Upper lobe of right lung (tissue), 1 donor: ENCODE measurements around the gene STS. TPM values are rescaled to one million over a fixed set of nuclear protein-coding genes. Genes with fewer than 3 reads are reported as not detected.
A peak's percentile ranks its signal among the peaks of the same experiment; 100 is the strongest.

Experiments
- ATAC-seq: fragments of 200-7000 bp; cut with Tn5 transposase; one replicate; pipeline ENCODE4 v1.9.1; 2020; ENCODE audit warnings: mild to moderate bottlenecking, moderate library complexity
- DNase-seq: peaks from one replicate; pipeline ENCODE4 v3.0.0-alpha.2; 2020
- H3K27ac ChIP-seq: fragments of 200-600 bp; one replicate; pipeline ENCODE4 v1.8.0; 2022
- H3K27me3 ChIP-seq: fragments of 200-600 bp; one replicate; pipeline ENCODE4 v1.8.0; 2022; ENCODE audit warnings: mild to moderate bottlenecking
- H3K36me3 ChIP-seq: fragments of 200-600 bp; one replicate; pipeline ENCODE4 v1.8.0; 2022
- H3K4me1 ChIP-seq: fragments of 200-600 bp; one replicate; pipeline ENCODE4 v1.8.0; 2022
- H3K4me3 ChIP-seq: fragments of 200-600 bp; one replicate; pipeline ENCODE4 v1.8.0; 2022; ENCODE audit warnings: mild to moderate bottlenecking
- H3K9me3 ChIP-seq: fragments of 200-600 bp; one replicate; pipeline ENCODE4 v1.8.0; 2022
- CTCF ChIP-seq: fragments of 200-600 bp; IDR thresholded peaks from one replicate; pipeline ENCODE4 v1.8.0; 2022; ENCODE audit warnings: antibody characterized with exemption
- intact Hi-C: fragments of 100-400 bp; cut with DNase I; formaldehyde crosslinking; loops from one replicate; pipeline ENCODE4 v1.11.0; 2022
- total RNA-seq: library from RNA; stranded (reverse); fragmentation: NEBNext Ultra II Directional; extraction: Animal tissue kit (Norgen Biotek cat#: 25700); gene quantifications from one replicate; pipeline ENCODE4 v1.2.1, GENCODE V29; 2021
- donor health status: DM: no; HTN: yes; CAD: no; lungs with severe emphysema.

Gene STS
- total RNA-seq, 1 donor from 2014 or later = 11.6 TPM

GRCh38 chrX:7155163-7155562 lies 7.7 kb downstream of the STS start:
- Histone ChIP-seq H3K4me3 (no peak overlapping the region), H3K4me1 (no peaks in the 10 kb centered on the region), H3K9me3 (no peaks in the 10 kb centered on the region), H3K36me3 (no peaks in the 10 kb centered on the region), H3K27me3 (no peaks in the 10 kb centered on the region), H3K27ac (no peak overlapping the region)
- no peak for TF ChIP-seq CTCF
- intact Hi-C loops = no loop called here
- ATAC-seq = no peak
- no peak for DNase-seq

- TF ChIP-seq CTCF = no peak
- Histone ChIP-seq H3K36me3 (no peaks in the 10 kb centered on the region), H3K27ac (no peak overlapping the region), H3K4me3 (no peak overlapping the region), H3K9me3 (no peaks in the 10 kb centered on the region), H3K27me3 (no peaks in the 10 kb centered on the region), H3K4me1 (no peaks in the 10 kb centered on the region)
- DNase-seq (no peak), ATAC-seq (no peak)
- intact Hi-C loops = no loop called here
Observed at GRCh38 chrX:7156879-7157278, 9.4 kb downstream of the STS start.

GRCh38 chrX:7158468-7158990 lies 11.0 kb downstream of the STS start:
- Histone ChIP-seq H3K36me3 (no peaks in the 10 kb centered on the region), H3K27ac (no peak overlapping the region), H3K4me3 (no peak overlapping the region), H3K9me3 (no peaks in the 10 kb centered on the region), H3K4me1 (no peaks in the 10 kb centered on the region), H3K27me3 (no peaks in the 10 kb centered on the region)
- TF ChIP-seq CTCF = no peak
- DNase-seq (no peak), ATAC-seq (no peak)
- intact Hi-C loops = no loop called here

GRCh38 chrX:7159149-7159861 lies 11.8 kb downstream of the STS start:
- Histone ChIP-seq H3K36me3 (no peaks in the 10 kb centered on the region), H3K4me3 (no peak overlapping the region), H3K27ac (no peak overlapping the region), H3K4me1 (no peaks in the 10 kb centered on the region), H3K27me3 (no peaks in the 10 kb centered on the region), H3K9me3 (no peaks in the 10 kb centered on the region)
- DNase-seq = no peak
- ATAC-seq = peak; percentile 76
- intact Hi-C loops = no loop called here
- TF ChIP-seq CTCF = no peak

GRCh38 chrX:7163146-7163677 lies 15.7 kb downstream of the STS start:
- Histone ChIP-seq H3K27ac (no peak overlapping the region), H3K9me3 (no peaks in the 10 kb centered on the region), H3K27me3 (no peaks in the 10 kb centered on the region), H3K4me1 (no peaks in the 10 kb centered on the region), H3K36me3 (no peaks in the 10 kb centered on the region), H3K4me3 (no peak overlapping the region)
- TF ChIP-seq CTCF = no peak
- ATAC-seq (no peak), DNase-seq (no peak)
- intact Hi-C loops = no loop called here
